Posterior vena cava (tissue), 2 donors: ENCODE data around the gene AHSG. TPM values are rescaled to one million over a fixed set of nuclear protein-coding genes. Genes with fewer than 3 reads are reported as not detected.

Experiments
- DNase-seq: peaks from one replicate; pipeline ENCODE4 v3.0.0-alpha.2; 2020; ENCODE audit warnings: low spot score
- intact Hi-C, 2 donors: fragments of 100-400 bp; cut with DNase I; formaldehyde crosslinking; loops; one replicate each; pipeline versions ENCODE4 v1.14.1 to v1.14.2; 2022 to 2023
- total RNA-seq, 2 donors: library from RNA; stranded (reverse); fragmentation: NEBNext Ultra II Directional; extraction: Animal tissue kit (Norgen Biotek cat#: 25700); gene quantifications; one replicate each; pipeline ENCODE4 v1.2.1, GENCODE V29; 2021
- donor health status: DM: yes; HTN: yes; CAD: no.
- donor health status: DM: yes; HTN: yes; CAD: no.

AHSG gene
- total RNA-seq, 2 donors from 2014 or later: not detected

DNA sequence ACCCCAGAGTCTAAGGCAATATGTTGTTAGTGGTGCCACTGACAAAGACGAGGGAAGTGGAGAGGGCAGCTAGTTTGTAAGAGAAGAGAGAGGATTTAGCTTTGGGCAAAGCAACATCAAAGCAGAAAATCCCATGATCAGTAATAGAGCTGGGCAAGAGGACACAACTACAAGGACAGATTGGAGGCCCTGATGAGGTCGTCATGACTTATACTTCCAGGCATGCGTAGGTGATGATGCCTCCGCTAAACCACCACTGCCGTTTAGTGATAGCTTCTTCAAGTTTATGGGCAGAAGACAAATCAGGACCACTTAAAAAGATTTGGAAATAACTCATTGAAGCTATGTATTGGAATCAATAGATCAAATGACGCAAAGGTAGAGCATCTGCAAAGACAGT is 55.6 kb downstream of the AHSG start:
- intact Hi-C loops: no loop called here

DNA sequence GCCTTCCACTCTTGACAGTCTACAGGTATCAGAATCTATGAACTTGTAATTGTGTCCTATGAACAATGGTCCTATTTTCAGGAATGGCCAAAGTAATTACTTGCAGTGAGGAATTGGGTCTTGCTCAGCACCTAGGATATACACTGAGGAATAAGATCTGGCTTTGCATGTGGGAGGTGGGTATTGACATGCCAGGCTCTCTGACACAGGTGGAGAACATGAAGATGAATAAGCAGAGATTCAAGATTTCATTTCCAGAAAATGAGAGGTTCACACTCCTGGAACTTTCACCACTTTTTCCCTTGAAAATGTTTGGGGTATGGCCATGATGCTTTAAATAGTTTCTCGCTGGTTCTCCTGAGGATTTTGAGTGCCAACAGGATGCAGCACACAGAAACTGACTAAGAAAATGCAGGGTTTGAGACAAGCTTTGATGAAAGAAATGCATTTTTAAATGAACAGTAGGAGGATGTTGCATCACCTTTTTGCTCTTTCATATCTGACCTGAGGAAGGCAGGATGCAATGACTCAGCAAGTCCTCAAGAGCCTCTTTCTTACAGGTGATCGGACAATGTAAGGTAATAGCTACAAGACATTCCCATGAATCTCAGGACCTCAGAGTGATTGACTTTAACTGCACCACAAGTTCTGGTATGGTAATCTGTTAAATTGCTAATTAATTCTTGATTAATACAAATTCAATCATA is 56.7 kb downstream of the AHSG start:
- DNase-seq: no peak
- intact Hi-C loops: no loop called here

More for the DNA sequence above, 55.6 kb downstream of the AHSG start:
- DNase-seq: no peak

DNA sequence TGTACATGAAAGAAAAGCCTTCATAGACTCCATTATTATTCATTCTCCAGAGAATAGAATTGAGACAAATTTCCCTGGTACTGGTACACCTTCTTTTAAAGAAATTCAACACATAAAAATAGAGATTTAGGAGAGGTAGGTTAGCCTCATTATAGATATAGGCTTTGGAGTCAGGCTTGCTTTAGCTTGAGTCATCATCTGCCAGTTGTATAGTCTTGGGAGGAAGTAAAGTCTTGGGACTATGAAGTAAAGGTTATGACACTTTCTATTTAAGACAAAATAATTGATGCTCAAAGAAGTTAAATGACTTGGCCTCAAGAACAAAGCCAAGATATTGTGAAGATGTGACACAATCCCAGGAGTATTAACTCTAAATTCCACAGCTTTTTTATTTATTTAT is 57.3 kb downstream of the AHSG start:
- intact Hi-C loops: no loop called here
- DNase-seq: no peak

Other genes starting within 250 kb of the AHSG start
- 1 to 10 TPM; 1.9 to 2.8 TPM for gene CRYGS, start 68.7 kb upstream of the AHSG start, total RNA-seq
- 1 to 10 TPM; 6.6 to 9.2 TPM for gene TBCCD1, start 45.7 kb upstream of the AHSG start, total RNA-seq
- gene DNAJB11, start 42.3 kb upstream of the AHSG start, total RNA-seq: 10 to 100 TPM; 37.0 to 39.5 TPM
- gene FETUB, start 27.3 kb downstream of the AHSG start, total RNA-seq: under 1 TPM; 0.79 to 0.90 TPM
- gene HRG, start 53.0 kb downstream of the AHSG start, total RNA-seq: not detected
- gene KNG1, start 104.3 kb downstream of the AHSG start, total RNA-seq: under 1 TPM in 1 of 2 donors, not detected in 1; 0.14 TPM
- 100 to 1,000 TPM; 263 to 283 TPM for gene EIF4A2, start 170.5 kb downstream of the AHSG start, total RNA-seq
- 10 to 100 TPM; 10.9 to 12.4 TPM for gene RFC4, start 193.4 kb downstream of the AHSG start, total RNA-seq
- 1 to 10 TPM; 1.5 to 1.9 TPM for gene ADIPOQ, start 229.7 kb downstream of the AHSG start, total RNA-seq